HG02885 (cell line): ENCODE data around the gene CDC42SE2.
"Not testable (repeated sequence)": the region's sequence is repeated elsewhere in the genome, so short reads cannot be mapped to it uniquely, and the experiment has no call there.

Source experiments
- ATAC-seq: cut with Tn5 transposase; IDR thresholded peaks from one replicate; pipeline ENCODE4 v1.9.1; 2021; ENCODE audit warnings: mild to moderate bottlenecking; ENCODE audit not compliant: unreplicated experiment, poor library complexity

Gene CDC42SE2

GRCh38 chr5:131276072-131276471 lies 12.2 kb downstream of the CDC42SE2 start:
- peak; percentile 34 for ATAC-seq

- no peak for ATAC-seq
Measured at GRCh38 chr5:131277447-131277846, 13.6 kb downstream of the CDC42SE2 start.

- no peak for ATAC-seq
Measured at GRCh38 chr5:131277875-131278740, 14.3 kb downstream of the CDC42SE2 start.

GRCh38 chr5:131278741-131279124 lies 14.9 kb downstream of the CDC42SE2 start:
- ATAC-seq, result not testable (repeated sequence)

- ATAC-seq, result no peak
Measured at GRCh38 chr5:131279204-131279603, 15.4 kb downstream of the CDC42SE2 start.

GRCh38 chr5:131280417-131280816 lies 16.6 kb downstream of the CDC42SE2 start:
- ATAC-seq, result no peak

- peak; percentile 48 for ATAC-seq
Measured at GRCh38 chr5:131281133-131281867, 17.4 kb downstream of the CDC42SE2 start.

GRCh38 chr5:131281868-131282234 lies 18.0 kb downstream of the CDC42SE2 start:
- ATAC-seq, result no peak

- no peak for ATAC-seq
Measured at GRCh38 chr5:131282235-131282634, 18.4 kb downstream of the CDC42SE2 start.

- peak; percentile 34 for ATAC-seq
Measured at GRCh38 chr5:131285703-131286399, 22.0 kb downstream of the CDC42SE2 start.

- no peak for ATAC-seq
Measured at GRCh38 chr5:131286400-131286715, 22.5 kb downstream of the CDC42SE2 start.

GRCh38 chr5:131288328-131288727 lies 24.5 kb downstream of the CDC42SE2 start:
- ATAC-seq, result peak; percentile 30

- peak; percentile 59 for ATAC-seq
Measured at GRCh38 chr5:131289738-131290137, 25.9 kb downstream of the CDC42SE2 start.

GRCh38 chr5:131296213-131296672 lies 32.4 kb downstream of the CDC42SE2 start:
- ATAC-seq, result no peak

GRCh38 chr5:131297886-131298285 lies 34.0 kb downstream of the CDC42SE2 start:
- ATAC-seq, result no peak

GRCh38 chr5:131299465-131299864 lies 35.6 kb downstream of the CDC42SE2 start:
- ATAC-seq, result no peak

GRCh38 chr5:131302506-131302905 lies 38.7 kb downstream of the CDC42SE2 start:
- no peak for ATAC-seq

- ATAC-seq, result no peak
Measured at GRCh38 chr5:131303537-131303936, 39.7 kb downstream of the CDC42SE2 start.

GRCh38 chr5:131304414-131304813 lies 40.6 kb downstream of the CDC42SE2 start:
- no peak for ATAC-seq

GRCh38 chr5:131305138-131305689 lies 41.4 kb downstream of the CDC42SE2 start:
- no peak for ATAC-seq

GRCh38 chr5:131305906-131306305 lies 42.1 kb downstream of the CDC42SE2 start:
- no peak for ATAC-seq
